ENCODE results near the gene GRID2.

DNA sequence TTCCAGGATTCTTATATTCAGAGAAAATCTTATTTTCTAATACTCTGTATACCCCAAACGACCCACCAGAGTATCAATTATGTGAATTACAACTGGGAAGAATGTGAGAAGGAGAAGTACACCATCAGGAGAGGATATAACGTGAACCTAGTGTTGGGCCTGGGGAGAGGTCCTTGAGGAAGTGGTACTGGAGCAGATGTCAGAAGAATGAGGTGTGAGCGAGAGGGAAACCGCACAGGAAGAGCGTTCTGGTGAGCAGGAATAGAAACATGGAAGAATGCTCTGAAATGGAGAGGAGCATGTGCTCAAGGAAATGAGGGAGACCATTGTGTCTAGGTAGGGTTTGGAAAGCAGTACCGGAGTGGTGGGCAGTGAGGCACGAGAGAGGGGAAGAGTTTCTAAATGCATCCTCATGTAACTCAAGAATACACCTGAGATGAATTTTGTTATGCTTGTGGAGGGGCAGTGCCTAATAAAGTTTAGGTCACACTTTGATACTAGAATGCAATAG lies 151.6 kb downstream of the GRID2 start:
- TF ChIP-seq OSR1 (CRISPR knock-in tag; IDR thresholded peaks at IDR 0.05) (no peak), ARNTL (CRISPR knock-in tag; IDR thresholded peaks at IDR 0.05; ENCODE audit: borderline replicate concordance, low read depth) (no peak), CSDC2 (CRISPR knock-in tag; IDR thresholded peaks at IDR 0.05) (no peak), CREB5 (CRISPR knock-in tag; IDR thresholded peaks at IDR 0.05; ENCODE audit: low read depth) (no peak), PATZ1 (CRISPR knock-in tag; IDR thresholded peaks at IDR 0.05; ENCODE audit: borderline replicate concordance) (no peak), POU6F1 (CRISPR knock-in tag; IDR thresholded peaks at IDR 0.05; ENCODE audit: borderline replicate concordance, low read depth) (no peak), TOX (CRISPR knock-in tag; IDR thresholded peaks at IDR 0.05; ENCODE audit: borderline replicate concordance) (no peak), ZFP3 (CRISPR knock-in tag; IDR thresholded peaks at IDR 0.05) (no peak), SNAI2 (CRISPR knock-in tag; IDR thresholded peaks at IDR 0.05) (no peak)

Data from SK-N-SH treated with all-trans-retinoic acid at 6 μM for 48 hours (cell line).